ENCODE data around the gene HDGFL2.
"Not testable (repeated sequence)": the region's sequence is repeated elsewhere in the genome, so short reads cannot be mapped to it uniquely, and the experiment has no call there.

The HDGFL2 gene

DNA sequence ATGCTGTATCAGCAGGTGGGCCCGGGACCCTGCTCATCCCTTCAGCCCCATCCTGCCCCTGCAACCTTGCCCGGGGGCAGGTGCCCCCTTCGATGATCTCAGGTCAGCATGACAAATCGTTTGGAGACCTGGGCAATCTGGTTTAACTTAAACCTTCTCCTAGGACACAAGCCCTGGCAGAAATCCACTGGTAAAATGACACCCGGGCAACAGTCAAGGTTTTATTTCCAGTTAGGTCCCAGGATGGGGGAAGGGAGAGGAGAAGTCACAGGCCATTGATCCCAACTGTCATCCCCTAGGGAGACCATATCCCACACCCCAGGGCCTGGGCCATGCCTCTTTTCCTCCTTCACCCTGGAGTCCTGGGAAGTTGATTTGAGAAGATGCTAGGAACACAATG, 64.7 kb downstream of the HDGFL2 start:
- no peak for DNase-seq

DNA sequence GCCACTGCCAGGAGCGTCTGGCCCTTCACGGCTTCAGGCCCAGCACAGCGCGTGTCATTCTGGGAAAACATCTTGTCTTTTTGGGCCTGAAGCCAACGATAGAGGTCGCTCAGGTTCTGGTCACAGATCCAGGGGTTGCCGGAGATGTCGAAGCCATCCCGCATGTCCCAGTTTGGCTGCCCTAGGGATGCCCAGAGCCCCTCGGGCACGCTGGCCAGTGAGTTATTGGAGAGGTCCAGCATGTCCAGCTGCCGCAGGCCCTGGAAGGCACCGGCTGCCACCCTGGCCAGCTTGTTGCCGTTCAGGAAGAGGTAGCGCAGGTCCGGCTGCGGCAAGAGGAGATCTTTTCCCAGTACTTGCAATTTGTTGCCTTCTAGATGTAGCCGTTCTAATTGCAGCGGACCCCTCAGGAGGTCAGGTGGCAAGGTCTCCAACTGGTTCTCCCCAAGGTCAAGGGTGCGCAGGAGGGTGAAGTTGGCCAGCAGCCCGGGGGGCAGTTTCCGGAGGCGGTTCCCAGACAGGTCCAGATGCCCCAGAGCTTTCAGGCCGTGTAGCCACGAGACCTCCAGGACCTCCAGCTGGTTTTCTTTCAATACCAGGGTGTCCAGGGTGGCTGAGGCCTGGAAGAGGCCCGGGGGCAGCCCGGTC, 66.0 kb downstream of the HDGFL2 start:
- DNase-seq = no peak

DNA sequence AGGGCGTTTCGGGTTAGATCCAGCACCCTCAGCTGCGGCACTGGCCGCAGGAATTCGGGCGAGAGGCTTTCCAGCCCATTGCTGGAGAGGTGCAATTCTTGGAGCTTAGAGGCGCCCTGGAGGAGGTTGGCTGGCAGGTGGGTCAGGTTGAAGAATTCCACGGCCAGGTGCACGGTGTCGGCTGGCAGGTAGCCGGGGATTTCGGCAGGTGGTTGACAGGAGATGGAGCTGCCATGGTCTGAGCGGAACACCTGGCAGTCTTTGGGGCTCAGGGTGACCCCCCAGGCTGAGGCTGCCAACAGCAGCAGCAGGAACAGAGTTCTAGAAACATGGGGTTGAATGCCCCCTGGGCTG, 66.5 kb downstream of the HDGFL2 start:
- no peak for DNase-seq

DNA sequence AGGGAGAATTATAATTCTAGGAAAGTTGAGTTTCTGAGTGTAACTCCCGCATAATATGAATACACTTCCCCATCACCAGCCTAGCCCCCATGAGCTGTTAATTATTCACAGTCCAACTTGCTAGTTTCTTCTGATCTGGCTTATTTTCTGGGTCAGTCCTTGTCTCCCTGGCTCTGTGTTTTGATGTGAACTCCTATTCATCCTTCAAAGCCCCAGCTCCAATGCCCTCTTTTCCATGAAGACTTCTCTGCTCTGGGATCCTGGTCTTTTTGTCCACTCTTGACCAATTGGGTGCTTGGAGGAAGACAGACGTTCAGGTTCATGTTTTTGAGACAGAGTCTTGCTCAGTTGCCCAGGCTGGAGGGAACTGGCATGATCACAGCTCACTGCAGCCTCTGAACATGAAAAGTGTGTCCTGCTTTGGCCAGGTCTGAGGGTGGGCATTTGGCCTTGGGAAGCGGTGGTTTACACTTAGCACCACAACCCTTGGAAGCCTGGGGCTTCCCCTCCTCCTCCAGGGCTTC, 67.1 kb downstream of the HDGFL2 start:
- DNase-seq = no peak

DNA sequence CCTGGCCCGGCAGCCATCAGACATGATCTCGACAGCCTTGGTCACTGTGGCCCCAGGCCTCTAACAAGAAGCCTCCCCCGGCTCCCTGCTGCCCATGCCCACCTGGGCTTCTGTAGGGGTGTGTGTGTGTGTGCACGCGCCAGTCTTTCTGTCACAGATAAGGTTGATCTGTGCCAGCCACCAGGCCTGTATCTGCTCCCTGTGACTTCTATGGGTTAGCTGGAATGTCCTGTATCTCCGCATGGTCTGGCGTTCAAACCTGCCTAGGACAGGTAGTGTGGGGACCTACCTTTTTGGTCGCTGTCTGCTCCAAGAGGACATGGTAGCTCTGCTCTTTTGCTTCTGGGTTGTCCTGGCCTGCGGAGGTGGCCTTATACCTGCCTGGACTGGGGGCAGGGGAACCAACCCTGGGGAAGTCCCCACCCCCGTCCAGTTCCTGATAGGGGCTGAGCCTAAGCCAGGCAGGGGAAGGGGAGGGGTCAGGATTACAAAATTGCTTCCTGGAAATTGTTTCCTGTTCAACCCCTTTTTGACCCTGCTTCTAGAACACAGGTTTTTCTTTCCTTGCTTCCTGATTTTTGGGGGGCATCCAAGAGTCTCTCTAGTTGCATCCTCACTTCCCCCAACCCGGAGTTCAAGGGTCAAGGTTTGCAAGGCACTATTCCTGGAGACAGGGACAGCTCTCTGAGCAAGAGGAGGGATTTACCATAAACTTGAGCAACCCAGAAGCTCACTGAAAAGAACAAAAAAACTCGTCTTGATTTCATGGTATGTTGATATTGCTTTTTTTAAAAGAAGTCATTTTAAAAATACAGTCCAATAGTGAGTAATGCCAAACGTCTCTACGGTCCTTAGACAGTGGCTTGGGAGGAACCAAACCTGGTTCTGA, 67.8 kb downstream of the HDGFL2 start, which contains the start of gene LRG1:
TSS of gene LRG1 (minus strand) at position 344 of the 889 bp plus-strand sequence. CDS start at position 321, 23 bp downstream.
- no peak for DNase-seq

DNA sequence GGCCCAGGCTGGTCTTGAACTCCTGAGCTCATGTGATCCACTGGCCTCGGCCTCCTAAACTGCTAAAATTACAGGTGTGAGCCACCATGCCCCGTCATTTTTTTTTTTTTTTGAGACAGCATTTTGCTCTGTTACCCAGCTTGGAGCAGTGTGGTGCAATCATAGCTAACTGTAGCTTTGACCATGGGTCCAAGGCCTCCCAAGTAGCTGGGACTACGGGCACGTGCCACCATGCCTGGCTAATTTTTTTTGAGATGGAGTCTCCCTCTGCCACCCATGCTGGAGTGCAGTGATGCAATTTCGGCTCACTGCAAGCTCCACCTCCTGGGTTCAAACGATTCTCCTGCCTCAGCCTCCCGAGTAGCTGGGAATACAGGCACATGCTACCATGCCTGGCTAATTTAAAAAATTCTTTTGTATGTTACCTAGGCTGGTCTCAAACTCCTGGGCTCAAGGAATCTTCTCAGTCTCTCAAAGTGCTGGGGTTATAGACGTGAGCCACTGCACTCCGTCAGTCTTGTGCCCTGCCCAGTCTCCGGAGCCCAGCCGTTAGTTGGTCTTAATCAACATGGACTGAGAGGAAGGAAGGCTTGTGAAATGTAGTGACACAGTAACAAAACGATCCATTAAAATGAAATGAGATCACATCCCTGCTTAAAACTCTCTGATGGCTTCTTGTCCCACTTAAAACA, 69.2 kb downstream of the HDGFL2 start:
- DNase-seq = no peak

DNA sequence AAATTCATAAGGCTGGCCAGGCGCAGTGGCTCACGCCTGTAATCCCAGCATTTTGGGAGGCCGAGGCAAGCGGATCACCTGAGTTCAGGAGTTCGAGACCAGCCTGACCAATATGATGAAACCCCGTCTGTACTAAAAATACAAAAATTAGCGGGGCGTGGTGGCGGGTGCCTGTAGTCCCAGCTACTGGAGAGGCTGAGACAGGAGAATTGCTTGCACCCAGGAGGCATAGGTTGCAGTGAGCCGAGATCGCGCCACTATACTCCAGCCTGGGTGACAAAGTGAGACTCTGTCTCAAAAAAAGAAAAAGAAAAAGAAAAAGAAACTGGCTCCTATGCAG, 69.7 kb downstream of the HDGFL2 start:
- DNase-seq = not testable (repeated sequence)

DNA sequence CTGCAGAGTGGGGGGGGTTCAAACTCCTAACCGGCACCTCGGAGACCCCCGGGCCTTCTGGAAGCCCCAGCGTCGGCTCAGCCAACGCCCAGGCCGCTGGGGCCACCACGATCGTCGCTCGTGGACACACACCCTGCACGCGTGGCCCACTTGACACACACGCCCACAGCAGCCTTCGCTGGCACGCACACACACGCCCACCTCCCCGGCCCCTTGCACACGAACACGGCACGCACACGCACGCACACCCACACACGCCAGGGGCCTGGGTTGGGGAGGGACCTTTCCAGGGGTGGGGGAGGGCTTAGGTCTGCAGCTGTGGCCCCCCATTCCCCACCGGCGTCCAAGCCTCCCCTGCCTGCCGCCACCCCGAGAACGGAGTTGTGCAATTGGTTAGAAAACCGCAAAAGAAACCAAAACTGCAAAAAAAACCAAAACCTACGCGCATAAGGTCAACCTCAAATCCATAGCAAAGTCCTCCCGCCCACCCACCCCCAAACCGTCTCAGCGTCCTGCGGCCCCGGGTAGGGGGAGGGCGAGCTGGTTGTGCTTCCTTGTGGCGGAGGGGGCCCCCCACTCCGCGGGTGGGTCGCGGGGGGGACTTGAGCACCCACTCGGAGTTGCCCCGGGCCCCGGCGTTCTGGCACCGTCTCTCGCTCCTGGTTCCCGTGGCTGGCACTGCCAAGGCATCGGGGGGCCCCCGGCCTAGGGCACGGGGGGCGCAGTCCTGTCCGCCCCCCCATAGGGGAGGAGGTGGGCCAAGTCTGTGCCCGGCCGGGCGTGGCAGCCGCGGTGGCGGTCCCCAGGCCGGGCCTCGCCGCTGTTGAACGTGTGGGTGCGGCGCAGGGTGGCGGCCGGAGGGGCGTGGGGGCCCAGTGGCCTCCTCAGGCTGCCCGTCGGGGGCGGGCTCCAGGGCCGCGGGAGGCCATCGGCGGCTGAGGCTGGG, 71.1 kb downstream of the HDGFL2 start:
- DNase-seq = no peak

DNA sequence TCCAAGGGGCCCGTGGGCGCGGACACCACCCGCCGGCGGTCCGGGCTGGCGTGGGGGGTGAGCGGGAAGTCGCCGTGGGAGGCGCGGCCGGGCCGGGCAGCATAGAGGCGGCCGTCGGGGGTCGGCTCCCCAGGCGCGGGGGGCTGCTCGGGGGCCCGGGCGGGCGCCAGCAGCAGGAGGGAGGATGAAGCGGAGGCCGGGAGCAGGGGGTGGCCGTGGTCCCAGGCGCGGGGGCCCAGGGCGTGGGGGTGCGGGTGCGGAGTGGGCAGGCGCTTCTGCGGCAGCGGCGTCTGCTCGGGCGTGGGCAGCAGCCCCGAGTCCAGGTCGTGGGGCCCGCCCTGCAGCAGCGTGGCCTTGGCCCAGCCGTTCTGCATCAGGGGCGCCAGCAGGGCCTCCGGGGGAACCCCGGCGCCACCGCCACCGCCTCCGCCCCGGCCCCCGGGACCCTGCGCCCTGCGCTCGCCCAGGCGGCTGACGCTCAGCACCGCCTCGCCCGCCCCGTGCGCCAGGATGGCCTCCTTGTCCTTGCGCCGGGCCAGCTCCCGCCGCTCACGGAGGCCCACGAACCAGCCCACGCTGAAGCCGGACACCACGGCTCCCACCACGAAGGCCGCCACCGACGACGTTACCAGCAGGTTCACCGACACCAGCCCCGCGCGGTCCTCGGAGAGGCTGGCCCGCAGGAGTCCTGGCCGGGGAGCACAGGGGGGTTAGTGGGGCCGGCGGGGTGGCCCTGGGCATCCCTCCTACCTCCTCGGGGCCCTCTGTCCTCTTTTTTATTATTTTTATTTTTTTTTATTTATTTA, 71.9 kb downstream of the HDGFL2 start:
- DNase-seq = no peak

DNA sequence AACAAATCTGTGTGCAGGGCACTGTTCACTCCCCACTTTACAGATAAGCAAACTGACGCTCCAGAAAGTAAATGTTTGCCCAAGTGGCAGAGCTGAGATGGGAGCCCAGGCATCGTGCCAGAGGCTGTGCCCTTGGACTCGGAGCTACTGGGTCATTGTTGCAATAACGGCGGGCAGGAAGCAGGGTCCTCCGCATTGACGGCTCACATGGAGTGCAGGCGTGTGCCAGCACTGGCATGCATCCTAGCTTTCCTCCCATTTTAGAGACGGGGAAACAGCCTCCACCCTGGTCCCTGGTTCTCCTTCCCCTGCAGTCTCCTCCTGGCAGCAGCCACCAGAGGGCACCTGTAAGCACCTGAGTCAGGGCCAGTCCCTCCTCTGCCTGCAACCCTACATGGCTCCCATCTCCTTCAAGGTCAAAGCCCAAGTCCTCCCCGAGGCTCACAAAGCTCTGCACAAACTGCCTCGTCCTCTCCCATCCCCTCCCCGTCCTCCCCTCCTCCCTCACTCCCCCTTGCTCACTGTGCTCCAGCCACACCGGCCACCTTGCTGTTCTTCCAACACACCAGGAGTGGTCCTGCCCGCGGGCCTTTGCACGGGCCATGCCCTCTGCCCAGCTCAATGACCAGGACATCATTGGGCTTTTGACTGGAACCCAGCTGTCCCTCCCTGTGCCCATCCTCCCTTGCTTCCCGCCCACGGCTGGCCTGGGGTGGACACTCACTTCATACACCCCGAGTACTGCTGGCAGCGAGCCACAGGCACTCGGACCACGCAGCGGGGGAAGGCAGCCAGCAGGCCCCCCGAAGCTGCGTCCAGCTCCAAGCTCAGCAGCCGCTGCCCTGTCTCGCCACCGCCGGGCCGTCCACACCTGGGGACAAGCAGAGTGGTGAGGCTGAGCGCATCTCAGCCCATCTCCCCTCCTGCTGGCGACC, 75.5 kb downstream of the HDGFL2 start:
- no peak for DNase-seq

DNA sequence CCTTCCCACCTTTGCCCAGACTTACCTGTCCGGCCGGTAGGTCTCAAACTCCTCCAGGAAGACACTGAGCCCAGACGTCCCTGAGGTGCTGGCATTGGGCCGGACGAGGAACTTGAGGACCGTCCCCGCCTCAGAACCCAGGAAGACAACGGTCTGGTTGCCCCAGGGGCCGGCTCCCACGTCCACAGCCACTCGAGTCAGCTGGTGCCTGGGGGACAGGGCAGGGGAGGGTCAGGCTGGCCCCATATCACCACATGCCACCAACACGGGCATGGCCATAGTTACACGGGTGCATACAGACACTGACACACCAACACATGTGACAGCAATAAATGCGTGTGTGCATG, 76.1 kb downstream of the HDGFL2 start:
- DNase-seq = no peak

DNA sequence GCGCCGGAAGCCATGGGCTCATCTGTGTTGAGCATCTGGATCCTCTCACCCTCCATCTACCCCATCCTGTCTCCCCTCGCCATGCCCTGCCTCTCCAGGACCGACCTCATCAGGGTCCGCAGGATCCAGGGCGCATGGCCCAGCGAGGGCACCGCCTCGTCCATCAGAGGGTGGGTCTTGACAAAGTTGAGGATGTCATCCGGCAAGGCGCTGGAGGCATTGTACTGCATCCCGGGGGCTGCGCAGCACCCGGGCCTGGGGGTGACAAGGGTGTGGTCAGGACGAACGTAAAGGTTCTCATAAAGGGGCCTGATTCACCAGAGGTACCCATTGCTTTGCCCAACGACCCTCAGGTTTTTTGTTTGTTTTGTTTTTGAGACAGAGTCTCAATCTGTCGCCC, 77.9 kb downstream of the HDGFL2 start:
- no peak for DNase-seq

DNA sequence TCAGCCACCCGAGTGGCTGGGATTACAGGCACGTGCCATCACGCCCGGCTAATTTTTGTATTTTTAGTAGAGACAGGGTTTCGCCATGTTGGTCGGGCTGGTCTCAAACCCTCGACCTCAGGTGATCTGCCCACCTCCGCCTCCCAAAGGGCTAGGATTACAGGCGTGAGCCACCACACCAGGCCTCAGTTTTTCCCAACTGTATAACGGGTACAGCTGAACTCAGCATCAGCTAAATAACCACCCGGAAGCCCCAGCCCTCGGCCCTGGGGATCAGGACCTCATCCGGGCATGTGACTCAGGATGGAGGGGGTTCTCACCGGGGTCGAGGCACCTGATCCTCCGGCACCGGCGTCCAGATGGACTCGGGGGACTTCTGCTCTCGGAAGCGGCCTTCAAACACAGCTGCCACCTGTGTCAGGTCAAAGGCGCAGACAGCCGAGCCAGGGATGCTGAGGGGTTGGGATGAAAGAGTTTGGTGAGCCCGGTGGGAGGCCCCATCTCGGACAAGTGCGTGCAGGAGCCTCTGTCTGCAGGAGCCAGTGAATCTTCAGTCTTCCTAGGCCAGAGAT, 78.5 kb downstream of the HDGFL2 start:
- no peak for DNase-seq
